Activated effector memory CD4-positive, alpha-beta T cell treated with anti-CD3 and anti-CD28 coated beads, Interleukin-2, amount 50 U/mL, for 16 hours (primary cell): ENCODE data around the gene SUFU.

Experiments
- DNase-seq: peaks from one replicate; pipeline ENCODE4 v3.0.0-alpha.2; 2020

Gene SUFU

GRCh38 chr10:102643336-102644065 lies 139.7 kb downstream of the SUFU start:
- peak; percentile 82 for DNase-seq

GRCh38 chr10:102644066-102644645 lies 140.4 kb downstream of the SUFU start, which contains the start of gene TRIM8:
Gene TRIM8, plus strand, starts transcription at chr10:102644479. Its CDS starts 139 bp downstream, at chr10:102644618.
- peak; percentile 86 for DNase-seq

- peak; percentile 93 for DNase-seq
These were observed 141.0 kb downstream of the SUFU start for GRCh38 chr10:102644646-102645387.

GRCh38 chr10:102645388-102645740 lies 141.6 kb downstream of the SUFU start:
- DNase-seq = peak; percentile 79

DNA sequence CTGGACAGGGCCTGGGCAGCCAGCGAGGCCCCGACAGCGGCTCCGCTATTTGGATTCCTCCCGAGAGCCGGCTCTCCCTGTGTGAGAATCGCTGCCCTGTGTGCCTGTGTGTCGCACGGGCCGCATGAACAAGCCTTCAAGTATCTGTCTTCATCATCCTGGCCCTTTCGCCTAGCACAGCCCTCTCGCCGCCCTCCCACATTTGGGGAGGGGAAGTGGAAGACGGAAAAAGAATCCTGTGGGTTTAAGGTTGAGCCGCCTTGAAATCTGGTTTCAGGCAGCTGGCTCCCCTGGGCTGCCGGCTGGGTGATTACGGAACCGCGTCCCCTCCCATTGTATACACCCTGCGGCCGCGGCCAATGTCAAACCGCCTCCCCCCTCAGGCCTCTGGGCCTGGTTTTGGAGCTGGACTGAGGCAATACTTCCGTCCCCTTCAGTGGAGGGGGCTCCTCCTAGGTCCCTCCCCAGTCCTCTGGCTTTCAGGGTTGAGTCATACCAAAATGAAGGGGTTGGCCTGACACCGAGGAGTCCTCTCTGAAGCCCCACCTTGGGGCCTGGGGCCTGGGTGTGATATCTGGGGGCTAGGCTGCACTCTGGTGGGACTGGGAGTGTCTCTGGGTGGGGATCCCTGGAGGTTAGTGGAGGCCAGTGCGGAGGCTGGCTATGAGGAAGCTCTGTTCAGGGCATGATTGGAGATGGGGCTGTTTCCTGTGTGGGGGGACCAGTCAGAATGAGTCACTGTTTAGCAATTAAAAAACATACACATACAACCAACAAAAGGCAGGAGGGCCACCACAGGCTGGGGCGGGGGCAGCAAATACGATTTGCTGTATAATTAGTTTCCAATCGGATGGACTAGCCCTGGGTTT lies 142.2 kb downstream of the SUFU start:
- DNase-seq = peak; percentile 90

DNA sequence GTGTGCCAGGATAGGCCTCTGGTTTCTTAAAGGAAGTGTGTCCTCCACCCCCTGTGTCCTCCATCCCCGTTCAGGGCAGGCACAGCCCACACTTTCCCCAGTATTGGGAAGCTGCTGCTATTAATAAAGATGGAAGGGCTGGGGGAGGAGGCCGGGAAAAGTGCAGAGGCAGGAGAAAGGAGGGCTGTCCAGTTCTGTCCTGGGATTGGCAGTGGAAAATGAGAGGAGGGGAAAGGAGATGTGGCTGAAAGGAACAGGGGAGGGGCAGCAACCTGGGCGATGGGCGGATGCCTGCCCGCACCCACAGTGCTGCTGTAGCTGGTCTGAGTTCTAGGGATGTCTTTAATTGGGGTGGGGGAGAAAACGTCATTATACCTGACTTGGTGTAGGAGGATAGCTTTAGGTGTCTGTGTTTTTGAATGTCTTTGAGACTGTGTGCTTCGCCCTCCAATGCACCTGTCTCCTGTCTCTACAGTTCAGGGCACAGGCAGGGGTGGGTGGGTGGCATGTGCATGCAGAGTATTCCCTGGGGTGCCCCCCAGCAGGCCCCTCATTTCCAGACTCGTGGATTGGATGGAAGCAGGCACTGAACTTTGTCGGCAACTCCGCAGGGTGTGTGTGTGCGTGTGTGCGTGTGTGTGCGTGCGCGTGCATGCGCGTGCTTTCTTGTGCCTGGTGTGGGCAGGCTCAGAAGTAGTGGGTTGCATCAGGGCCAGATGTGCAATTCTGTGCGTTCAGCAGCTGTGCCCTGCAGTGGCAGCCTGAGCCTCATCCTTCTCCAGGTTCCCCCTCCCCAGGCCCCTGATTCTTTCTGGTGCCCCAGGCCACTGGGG lies 143.1 kb downstream of the SUFU start:
- DNase-seq = peak; percentile 82

DNA sequence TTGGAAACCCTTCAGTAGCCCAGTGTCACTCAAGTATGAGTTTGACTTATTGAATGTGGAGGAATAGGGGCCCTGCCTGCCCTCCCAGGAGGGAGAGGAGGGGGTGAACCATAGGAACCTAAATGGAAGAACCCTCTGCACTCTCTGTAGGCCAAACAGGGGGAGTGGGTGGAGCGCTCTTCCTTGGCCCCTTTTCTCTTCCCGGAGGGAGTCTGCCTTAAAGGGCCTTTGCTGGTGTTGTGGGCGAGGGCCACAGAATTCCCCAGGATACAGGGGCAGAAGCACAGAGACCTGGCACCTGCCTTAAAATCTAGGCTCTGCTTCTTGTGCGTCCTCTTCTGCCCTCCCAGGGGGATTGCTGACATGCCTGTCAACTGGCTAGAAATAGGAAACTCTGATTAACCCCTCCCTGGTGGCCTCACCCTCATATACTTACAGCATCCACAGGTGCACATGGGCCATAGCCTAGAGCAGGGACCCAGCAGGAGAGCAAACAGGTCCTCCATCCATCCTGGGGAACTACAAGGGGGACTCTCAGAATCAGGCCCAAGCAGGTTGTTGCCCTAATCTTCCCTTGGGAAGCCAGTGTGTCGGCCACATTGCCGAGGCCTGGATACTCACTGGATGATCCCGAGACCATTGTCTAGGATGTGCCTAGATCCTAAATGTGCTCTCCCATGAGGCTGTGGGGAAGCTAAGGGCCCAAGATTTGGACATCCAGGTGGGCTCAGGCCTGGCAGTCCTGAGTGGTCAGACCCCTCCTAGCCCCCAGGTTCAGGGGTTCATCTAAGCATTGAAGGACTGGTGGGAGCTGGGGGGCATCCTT lies 143.9 kb downstream of the SUFU start:
- DNase-seq = no peak

GRCh38 chr10:102648269-102648888 lies 144.6 kb downstream of the SUFU start:
- DNase-seq = no peak

GRCh38 chr10:102648889-102649796 lies 145.4 kb downstream of the SUFU start:
- DNase-seq = peak; percentile 72

DNA sequence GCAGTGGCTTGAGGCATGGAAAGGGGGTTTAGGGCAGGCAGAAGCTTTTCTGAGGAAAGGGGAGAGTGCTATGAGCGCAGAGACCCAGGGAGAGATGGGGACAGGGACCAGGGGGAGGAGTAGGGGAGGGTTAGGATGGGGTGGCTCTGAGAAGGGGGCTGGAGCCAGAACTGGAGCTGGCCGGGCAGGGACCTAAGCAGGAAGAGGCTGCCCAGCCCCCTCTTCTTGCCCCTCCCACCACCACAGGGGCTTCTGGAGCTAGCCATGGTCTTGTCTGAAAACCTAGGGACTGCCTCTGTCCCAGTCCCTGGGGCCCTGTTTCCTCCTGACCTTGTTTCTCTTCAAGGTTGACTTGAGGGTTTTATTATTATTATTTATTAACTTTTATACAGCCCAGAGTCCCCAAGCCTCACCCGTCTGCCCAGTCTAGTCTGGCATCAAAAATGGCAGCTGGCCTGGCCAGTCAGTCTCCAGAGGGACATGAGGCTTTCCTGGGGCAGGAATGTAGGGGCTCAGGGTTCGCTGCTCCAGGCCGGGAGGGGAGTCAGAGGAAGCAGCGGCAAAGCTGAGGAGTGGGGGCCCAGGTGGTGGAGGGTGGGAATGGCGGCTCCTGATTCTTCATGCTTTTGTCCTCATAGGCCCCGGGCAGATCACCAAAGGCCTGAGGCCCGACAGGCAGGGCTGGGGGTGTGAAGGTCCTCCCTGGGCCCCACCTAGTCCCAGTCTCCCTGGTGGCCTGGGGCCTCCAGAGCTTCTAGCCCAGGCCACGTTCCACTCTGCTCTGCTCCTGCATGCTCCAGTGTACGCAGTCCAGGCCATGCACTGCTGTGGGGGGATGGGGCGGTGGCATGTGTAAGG lies 146.3 kb downstream of the SUFU start:
- DNase-seq = no peak

DNA sequence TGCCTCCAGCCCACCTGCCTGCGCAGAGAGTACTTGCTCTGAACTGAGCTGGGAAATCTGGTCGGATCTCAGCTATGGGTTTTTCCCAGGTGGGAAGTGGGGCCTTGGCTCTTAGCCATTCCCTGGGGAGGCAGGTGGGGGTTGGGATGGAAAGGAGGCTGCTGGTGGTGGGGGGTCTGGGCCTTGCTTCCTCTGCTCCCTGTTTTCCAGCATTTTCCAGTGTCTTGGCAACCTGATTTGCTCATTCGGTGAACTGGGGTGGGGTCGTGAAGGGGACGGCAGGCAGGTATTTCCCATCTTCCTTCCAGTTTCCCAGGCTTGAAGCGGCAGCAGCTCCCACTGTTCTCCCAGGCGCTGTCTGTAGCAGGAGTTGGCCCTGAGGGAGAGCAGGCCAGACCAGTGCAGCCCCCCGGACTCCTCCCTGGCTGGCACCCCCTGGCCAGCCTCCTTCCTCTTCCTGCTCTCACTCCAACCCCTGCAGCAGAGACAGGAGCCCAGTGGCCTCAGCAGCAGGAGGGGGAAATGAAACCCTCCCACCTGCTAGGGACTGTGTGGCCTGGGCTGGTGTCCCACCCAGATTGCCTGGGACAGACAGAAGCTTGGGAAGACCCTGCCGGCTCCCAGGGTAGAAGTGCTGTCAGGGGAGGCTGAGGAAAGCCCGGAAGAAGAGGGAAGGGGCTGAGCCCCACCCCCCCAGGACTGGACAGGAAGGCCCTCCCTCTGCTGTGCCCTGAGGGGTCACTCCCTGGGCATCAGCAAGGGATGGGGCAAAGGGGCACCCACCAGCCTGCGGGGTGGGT lies 147.1 kb downstream of the SUFU start:
- no peak for DNase-seq

GRCh38 chr10:102651455-102652169 lies 147.8 kb downstream of the SUFU start:
- DNase-seq = no peak

GRCh38 chr10:102652170-102652916 lies 148.6 kb downstream of the SUFU start:
- DNase-seq = no peak

- no peak for DNase-seq
These were observed 149.3 kb downstream of the SUFU start for GRCh38 chr10:102653060-102653459.

- no peak for DNase-seq
These were observed 150.8 kb downstream of the SUFU start for GRCh38 chr10:102654566-102654965.

GRCh38 chr10:102654969-102655368 lies 151.2 kb downstream of the SUFU start:
- no peak for DNase-seq
